Measurements from ENCODE around the gene FRAS1.

DNA sequence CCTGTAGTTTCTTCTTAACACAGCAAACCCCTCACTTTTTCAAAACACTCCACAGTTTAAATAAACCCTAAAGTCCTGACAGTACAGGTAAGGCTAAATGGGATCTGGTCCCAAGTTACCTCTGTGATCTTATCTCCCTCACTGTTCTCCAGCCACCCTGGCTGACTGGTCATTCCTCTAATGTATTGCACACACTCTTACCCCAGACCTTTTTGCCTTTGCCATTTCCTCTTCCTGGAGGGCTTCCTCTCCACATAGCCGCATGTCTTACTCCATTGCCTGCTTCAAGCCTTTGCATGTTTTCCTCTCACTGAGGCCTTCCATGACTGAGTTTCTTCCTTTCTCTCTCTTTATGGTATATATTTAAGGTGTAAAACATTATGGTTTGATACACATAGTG is 474.9 kb downstream of the FRAS1 start:
- TF ChIP-seq GATA2 (IDR thresholded peaks at IDR 0.05; ENCODE audit: low read depth, low read length) (no peak), GATA3 (IDR thresholded peaks at IDR 0.05; ENCODE audit: low read depth, low read length) (no peak)
